Choroid plexus epithelial cell (primary cell): ENCODE results near the gene KRT35.

ENCODE experiments used
- DNase-seq: peaks from one replicate; pipeline ENCODE4 v3.0.0-alpha.2; 2010; ENCODE audit warnings: low read depth
- H3K4me3 ChIP-seq: 2 replicates; pipeline ENCODE4 v1.5.1; 2011; ENCODE audit warnings: low read depth, mild to moderate bottlenecking, control low read depth, low read length, moderate library complexity
- CTCF ChIP-seq: conservative IDR thresholded peaks from 2 replicates; pipeline ENCODE4 v1.5.1; 2011; ENCODE audit warnings: low read depth, mild to moderate bottlenecking, control low read depth, inconsistent platforms, low read length, moderate library complexity

Gene KRT35

GRCh38 chr17:41504246-41504977 is 23.5 kb upstream of the KRT35 start:
- TF ChIP-seq CTCF, result no peak
- peak; percentile 33 for DNase-seq
- H3K4me3 ChIP-seq, result no peak overlapping the region

GRCh38 chr17:41503202-41503601 is 22.3 kb upstream of the KRT35 start:
- TF ChIP-seq CTCF, result no peak
- H3K4me3 ChIP-seq, result no peak overlapping the region
- no peak for DNase-seq

GRCh38 chr17:41500131-41500911 is 19.4 kb upstream of the KRT35 start:
- DNase-seq, result peak; percentile 30
- no peak for TF ChIP-seq CTCF
- no peak overlapping the region for H3K4me3 ChIP-seq

GRCh38 chr17:41499714-41500113 is 18.8 kb upstream of the KRT35 start:
- no peak overlapping the region for H3K4me3 ChIP-seq
- DNase-seq, result no peak
- TF ChIP-seq CTCF, result no peak

GRCh38 chr17:41498276-41498675 is 17.3 kb upstream of the KRT35 start:
- no peak overlapping the region for H3K4me3 ChIP-seq
- TF ChIP-seq CTCF, result no peak
- DNase-seq, result no peak

GRCh38 chr17:41496803-41497484 is 16.0 kb upstream of the KRT35 start:
- peak; percentile 93 for TF ChIP-seq CTCF
- no peak overlapping the region for H3K4me3 ChIP-seq
- DNase-seq, result peak; percentile 92
